Activated CD4-positive, CD25-positive, alpha-beta regulatory T cell treated with anti-CD3 and anti-CD28 coated beads, Interleukin-2, amount 50 U/mL, for 24 hours (primary cell): ENCODE results near the gene KIT.
"Not testable (repeated sequence)": the region's sequence is repeated elsewhere in the genome, so short reads cannot be mapped to it uniquely, and the experiment has no call there.

ENCODE experiments used
- ATAC-seq, 2 donors: fragments of 150-1000 bp; cut with Tn5 transposase; one replicate each; pipeline ENCODE4 v1.10.0; 2021; ENCODE audit warnings: mild to moderate bottlenecking in 1 of 2, moderate library complexity in 1 of 2

KIT gene

DNA sequence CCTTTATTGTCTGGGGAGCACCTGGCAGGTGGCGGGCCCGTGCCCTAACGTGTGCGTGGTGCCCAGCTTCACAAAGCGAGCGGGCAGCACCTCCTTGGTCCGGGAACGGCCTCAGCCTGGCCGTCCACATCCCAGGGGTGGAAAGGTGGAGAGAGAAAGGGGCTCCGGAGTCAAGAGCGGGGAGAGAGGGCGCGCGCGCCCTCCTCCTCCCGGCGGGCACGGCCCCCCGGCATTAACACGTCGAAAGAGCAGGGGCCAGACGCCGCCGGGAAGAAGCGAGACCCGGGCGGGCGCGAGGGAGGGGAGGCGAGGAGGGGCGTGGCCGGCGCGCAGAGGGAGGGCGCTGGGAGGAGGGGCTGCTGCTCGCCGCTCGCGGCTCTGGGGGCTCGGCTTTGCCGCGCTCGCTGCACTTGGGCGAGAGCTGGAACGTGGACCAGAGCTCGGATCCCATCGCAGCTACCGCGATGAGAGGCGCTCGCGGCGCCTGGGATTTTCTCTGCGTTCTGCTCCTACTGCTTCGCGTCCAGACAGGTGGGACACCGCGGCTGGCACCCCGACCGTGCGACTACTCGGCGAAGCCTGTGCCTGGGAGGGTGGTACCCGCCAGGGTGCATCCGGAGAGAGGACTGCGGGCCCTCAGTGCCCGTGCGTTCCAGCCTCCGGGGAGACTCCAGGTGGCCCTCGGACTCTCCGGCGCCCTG, at the start of gene KIT:
TSS of gene KIT (plus strand) at position 407 of the 701 bp plus-strand sequence. CDS start at position 465, 58 bp downstream.
- ATAC-seq, result peak; percentile 22 to 25

DNA sequence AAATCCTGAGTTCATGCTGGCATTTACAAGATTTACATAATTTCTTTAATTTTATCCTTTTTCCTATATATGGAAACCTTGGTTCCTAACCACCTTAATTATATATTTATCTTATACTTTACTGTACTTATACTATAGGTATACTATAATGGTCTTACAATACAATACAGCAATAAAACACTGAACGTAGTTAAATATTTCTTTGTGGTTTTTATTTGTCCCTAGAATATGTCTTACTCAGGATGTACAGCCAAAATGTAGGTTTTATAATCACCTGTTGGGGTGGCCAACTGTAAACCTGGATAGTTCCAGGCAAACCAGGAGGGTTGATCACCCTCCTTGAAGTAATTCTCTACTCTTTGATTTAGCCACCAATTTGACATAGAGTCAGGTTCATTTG, 48.4 kb upstream of the KIT start:
- ATAC-seq, result no peak

DNA sequence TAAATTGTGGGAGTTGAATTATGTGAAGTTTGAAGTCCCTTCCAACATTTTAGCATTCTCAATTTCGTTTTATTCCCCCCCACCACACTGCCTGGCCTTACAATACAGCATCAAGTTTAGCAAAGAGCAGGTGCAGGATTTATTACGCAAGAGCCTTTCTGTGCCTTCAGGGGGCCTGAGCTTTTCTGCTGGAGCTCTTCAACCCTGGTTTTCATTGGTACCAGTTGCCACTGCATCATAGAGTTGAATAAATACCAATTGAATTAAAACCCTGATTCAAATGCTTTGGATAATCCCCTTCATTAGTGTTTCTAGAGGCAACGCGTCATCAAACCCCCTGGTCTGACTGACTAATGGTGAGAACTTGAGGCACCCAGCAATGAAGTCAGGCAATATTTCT, 43.6 kb upstream of the KIT start:
- no peak for ATAC-seq

DNA sequence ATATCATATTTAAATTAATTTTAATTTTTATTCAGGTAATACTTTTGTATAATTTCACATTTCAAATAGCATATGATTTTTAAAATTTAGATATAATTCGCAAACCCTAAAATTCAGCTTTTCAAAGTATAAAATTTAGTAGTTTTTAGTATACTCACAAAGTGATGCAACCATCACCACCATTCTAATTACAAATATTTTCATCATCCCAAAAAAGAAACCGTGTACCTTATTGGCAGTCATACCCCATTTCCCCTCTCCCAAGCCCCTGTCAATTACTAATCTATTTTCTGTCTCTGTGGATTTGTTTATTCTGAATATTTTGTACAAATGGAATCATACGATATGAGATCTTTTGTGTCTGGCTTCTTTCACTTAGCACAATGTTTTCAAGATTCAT, 37.0 kb upstream of the KIT start:
- ATAC-seq, result no peak

DNA sequence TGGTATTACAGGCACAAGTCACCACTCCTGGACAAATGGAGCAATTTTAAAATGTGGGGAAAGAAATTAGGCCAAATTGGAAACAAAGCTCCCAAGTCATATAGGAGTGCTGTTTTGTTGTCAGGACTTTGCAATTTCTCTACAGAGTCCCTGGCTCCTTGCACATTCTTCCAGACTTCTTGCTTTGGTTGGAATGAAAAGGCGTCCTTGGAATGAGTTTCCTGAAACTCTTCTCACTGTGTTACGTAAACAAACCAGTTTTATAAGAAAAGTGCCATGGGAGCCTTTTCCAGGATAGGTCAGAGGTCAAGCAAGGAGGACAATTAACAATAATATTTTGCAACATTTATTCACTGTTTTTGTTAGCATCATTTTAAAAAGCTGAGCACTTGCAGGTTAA, 32.4 kb upstream of the KIT start:
- ATAC-seq, result no peak

DNA sequence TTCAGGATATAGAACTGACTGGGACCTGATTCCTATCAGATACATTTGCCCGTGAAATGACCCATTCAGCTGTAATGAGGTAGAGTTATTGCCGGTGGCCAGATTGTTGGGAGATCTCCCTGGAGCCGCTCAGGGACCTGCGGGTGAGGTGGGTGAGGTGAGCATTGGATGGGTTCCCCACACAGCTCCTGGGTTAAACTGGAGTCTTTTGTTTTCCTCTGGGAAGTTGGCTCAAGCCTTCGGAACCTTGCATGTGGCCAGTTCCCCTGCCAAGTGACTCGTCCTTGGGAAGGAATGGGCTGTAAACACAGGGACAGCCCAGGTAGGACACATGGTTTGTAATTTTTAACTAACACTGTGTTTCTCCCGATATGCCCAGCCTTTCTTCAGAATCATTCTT, 31.6 kb upstream of the KIT start:
- no peak for ATAC-seq

DNA sequence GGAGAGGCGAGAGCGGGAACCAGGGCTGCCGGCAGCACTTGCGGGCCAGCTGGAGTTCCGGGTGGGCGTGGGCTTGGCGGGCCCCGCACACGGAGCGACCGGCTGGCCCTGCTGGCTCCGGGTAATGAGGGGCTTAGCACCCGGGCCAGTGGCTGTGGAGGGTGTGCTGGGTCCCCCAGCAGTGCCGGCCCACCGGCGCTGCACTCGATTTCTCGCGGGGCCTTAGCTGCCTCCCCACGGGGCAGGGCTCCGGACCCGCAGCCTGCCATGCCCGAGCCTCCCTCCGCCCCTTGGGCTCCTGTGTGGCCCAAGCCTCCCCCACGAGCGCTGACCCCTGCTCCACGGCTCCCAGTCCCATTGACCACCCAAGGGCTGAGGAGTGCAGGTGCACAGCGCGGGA, 25.2 kb upstream of the KIT start:
- ATAC-seq, result no peak

DNA sequence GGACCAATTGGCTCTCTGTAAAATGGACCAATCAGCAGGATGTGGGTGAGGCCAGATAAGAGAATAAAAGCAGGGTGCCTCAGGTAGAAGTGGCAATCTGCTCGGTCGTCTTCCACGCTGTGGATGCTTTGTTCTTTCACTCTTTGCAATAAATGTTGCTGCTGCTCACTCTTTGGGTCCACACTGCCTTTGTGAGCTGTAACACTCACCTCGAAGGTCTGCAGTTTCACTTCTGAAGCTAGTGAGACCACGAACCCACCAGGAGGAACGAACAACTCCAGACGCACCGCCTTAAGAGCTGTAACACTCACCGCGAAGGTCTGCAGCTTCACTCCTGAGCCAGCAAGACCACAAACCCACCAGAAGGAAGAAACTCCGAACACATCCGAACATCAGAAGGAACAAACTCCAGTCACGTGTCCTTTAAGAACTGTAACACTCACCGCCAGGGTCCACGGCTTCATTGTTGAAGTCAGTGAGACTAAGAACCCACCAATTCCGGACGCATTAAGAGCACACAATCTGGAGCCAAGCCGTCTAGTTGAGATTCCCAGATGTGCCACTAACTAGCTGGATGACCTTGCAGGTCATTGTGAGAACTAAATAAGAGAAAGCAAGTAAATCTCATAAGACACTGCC, 24.5 kb upstream of the KIT start:
- not testable (repeated sequence) for ATAC-seq

DNA sequence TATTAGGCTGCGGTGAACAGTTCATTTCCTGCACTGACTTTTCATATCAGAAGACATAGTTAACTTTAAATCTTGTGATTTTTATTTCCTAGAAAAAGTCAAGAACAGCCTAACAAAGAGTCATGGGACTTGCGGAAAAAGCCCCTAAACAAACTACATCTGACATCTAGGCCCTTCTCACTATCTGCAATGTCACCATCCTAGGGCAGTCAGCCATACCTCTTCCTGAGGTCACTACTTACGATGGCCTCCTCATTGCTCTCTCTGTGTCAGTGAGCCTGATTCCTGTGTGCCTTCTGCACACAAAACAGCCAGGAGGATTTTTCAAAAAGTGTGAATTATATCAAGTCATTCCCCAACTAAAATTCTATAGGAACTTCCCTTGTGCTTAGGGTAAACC, 22.4 kb upstream of the KIT start:
- no peak for ATAC-seq

DNA sequence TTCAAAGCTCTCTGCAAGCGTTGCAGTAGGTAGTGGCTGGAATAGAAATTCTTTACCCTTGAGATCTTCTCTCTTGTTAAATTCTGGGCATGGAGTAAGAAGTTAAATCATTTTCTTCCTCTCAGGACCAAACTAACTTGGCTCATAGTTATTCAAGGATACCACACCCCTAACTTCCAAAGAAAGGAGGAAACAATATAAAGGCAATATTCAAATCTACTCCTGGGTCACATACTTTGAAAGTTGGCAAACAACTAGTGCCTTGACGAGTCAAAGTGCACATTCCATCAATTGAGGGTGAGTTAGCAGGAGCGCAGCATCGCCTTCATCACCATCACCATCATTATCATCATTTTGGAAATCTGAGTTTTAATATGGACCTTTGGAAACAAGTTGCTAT, 20.4 kb upstream of the KIT start:
- no peak for ATAC-seq

DNA sequence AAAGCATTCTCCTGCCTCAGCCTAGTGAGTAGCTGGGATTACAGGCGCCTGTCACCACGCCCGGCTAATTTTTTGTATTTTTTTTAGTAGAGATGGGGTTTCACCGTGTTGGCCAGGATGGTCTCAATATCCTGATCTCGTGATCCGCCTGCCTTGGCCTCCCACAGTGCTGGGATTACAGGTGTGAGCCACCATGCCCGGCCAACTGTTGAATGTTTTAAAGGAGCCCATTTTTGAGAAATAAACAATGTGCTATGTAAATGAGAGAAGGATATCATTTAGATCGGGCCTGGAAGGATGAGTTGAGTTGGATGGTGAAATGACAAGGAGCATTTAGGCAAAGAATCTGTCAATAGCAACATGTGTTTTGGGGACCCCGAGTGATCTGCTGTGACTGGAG, 16.7 kb upstream of the KIT start:
- ATAC-seq, result not testable (repeated sequence)

DNA sequence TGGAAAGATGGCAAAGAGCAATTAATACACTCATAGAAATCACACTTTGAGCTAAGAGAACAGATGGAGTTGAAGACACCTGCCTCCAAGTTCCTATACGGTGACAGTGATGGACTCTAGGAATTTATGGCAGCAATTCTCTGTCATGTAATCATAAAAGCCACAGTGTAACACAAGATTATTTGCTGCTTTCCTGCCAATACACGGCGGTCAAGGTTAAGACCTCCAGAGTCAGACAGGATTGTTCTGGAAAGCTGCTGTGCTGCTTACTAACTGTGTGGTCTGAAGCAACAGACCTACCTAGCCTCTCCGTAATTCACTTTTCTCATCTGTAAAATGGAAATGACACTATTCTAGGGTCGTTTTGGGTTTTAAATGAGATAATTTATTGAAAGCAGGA, 14.6 kb upstream of the KIT start:
- no peak for ATAC-seq

DNA sequence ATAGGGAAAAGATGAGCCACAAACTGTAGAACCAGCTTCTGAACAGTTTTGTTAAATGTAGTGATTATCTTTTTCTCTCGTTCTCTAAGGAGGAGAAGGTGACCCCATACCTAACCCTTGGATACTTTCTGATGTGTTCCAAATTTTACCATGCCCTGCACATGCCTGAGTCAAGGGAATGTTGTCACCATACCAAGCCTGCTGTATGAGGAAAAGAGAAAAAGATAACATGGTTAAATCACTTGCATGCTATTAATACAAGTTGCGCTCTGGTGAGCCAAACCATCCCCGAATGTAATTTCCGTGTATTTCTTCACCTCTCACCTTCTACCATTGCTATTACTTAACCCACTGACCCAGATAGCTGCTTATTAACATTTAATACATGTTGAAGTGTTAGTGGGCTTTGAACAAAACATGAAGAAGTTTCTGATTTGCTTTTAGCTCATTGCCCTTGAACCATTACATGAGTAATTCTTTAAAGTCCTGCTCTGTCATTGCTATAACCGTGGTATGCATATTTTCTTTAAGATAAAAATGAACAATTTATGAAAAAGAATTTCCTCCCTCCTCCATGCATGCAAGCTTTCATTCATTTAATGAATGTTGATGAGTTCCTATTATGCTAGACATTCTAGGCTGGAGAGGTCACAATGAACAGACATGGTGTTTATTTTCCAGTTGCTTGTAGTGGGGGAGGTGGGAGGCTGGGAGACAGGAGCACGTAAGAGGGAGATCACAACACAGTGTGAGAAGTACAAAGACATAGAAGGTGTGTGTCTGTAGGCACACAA, 13.6 kb upstream of the KIT start:
- no peak for ATAC-seq

DNA sequence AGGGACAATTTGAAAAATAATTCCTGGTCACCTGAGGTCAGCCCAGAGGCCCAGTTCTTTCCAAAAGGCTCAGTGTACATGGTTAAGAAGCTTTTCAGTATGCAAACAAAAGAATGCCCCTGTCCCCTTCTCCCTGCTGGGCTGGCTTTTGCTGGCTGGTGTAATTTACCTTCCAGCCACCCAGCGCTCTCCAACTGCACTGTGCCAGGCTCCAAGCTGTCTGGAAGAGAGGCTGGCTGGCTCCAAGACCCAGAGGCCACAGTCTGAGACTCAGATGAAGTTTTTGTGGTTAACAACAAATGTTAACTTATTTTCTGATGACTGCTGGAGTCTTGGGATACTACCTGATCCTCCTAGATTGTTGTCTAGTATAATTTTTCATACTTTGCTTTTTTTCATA, 11.9 kb upstream of the KIT start:
- no peak for ATAC-seq

DNA sequence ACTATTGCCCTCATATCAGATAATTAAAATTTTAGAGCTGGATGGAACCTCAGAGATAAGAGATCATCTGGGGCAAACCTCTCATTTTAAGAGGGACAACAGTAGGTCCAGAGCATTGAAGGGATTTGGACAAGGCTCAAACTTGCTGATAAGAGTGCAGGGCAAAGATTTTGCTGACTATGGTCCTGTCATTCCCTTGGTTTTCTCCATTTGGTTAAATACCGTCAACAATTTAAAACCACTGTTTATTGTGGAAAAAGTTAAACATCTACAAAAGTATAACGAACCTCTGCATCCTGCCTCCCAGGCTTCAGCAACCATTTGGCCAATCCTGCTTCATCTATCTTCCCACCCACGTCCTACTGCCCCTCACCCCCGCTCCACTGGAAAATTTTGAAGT, 10.7 kb upstream of the KIT start:
- ATAC-seq, result no peak

DNA sequence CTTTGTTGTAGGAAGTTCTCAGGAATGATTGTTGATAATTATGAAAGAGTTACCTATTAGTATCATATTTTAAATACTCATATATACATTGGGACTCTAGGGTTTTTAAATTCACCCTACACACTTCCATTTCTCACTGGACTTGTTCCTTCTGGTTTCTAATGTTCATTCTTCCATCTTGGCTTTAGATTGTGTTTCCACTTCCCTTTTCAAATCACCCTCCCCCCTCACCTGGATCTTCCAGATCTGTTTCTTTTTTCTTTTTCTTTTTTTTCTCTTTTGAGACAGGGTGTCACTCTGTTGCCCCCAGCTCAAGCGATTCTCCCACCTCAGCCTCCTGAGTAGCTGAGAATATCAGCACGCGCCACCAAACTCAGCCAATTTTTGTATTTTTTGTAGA, 6.7 kb upstream of the KIT start:
- no peak for ATAC-seq

DNA sequence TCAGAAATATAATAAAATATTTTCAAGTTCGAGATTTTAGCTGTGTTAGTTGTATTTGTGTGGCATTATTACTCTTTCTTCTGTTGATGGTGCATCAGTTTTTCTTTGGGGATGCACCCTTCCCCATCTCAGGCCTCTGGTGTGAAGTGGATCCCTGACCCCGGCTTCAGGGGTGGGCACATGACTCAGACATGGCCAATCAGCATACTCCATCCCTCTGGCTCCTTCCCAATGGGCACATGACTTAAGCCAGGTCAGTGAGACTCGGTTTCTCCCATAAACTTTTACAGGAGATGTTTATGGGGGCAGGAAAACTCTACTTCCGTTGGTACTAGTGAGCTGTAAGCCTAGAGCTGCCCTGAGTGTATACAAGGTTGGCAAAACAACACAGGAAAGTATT, 3.0 kb upstream of the KIT start:
- no peak for ATAC-seq

DNA sequence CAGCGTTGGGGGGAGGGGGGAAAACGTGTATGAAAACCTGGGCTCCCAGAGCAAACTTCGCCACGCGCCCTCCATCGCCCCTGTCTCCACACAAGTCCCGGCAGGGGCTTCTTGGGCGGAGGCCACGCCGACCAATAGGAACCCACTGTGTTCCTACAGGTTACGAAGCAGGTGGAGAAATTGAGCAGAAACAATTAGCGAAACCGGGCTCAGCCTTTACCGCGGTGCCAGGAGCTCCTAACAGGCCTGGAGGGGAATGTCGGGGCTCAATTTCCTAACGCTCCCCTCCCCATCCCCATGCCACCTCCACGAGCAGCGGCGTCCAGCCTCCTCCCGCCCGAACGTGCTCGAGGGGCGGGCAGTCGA, 589 bp upstream of the KIT start:
- no peak for ATAC-seq

DNA sequence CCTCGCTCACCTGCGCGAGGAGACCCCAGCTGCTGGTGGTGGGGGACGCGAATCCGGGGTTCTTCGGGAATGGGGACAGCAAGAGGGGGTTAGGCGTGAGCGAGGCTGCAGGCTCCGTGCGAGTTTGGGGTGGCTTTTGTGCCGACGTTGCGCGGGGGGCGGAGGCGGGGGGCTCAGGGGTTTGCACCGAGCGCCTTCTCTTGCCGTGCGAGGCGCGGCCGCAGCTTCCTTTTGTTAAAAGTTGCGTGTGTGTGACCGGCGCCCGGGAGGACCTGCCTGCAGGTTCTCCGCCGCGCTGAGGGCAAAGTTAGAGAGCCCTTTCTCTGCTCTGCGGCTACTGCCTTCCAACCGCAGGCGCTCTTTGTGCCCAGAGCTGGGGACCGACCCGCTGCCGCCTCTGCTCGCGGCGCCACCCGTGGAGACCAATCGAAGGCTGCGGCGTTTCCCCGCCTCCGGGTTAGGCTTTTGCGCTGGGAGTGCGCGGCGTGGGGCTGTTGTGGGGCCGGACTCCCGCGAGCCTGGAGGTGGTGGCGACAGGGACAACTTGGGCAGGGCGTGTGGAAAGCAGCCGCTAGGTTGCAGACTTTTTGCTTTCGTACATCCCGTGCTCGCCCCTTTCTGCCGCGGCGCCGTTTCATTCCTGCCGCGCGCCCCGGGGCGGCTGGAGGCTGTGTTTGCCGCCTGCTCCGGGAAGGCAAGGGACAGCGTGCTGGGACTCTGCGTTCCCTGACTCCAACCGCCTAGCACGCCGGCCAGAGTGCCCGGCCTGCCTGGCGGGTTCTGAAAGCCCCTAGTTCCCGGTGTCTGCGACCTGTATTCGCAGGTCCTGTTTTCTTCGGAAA, 716 bp downstream of the KIT start:
- peak; percentile 26 to 48 for ATAC-seq

DNA sequence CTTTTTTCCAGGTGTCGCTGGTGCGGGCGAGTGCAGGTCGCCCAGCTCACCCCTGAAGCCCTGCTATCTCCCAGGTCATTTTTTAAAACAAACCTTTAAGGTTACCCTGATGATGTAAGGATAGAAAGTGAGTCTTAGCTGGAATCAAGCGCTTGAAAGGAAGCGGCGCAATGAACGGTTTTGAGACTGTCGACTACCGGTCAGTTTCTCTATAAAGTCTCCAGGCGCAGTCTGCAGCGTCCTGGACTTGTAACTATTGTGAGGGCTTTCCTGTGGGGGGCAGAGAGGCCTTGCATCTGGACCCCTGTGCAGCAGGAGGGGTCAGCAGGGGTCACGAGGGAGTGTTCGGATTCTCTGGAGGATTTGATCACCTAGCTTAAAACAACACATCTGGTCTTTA, 1.6 kb downstream of the KIT start:
- ATAC-seq, result no peak

DNA sequence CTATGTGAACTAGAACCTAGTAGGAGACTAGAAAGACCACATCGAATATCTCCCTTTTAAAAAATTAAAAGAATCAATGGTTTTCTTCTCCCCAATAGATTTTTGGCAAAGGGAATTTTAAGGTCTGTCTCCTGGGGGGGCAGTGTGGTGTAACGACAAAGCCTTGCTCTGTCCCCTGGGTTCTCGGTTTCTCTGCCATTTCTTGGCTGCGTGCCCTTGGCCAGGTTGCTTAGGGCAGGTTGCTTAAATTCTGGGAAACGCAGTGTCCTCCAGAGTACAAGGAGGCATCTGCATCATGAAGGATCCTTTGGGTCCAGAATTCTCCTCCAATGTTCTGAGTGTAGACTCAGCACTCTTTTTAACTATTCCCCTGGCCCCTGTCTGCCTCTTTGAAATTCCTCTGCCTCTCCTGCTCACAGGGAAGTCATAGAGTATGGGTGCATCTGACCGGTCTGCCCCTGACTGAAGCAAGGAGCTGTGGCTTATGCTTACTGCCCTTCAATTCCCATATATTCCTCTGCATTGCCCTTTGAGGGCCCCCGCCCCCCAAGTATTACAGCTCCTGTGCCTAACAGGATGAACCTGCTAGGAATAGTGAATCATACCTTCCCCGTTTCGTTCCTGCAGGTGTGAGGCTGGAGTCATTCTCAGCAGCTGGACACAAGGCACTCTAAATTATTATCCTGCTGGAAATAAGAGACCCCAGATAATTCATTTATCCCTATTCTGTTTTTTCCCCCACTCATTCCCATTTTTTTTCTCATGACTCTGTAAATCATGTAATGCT, 2.2 kb downstream of the KIT start:
- no peak for ATAC-seq

DNA sequence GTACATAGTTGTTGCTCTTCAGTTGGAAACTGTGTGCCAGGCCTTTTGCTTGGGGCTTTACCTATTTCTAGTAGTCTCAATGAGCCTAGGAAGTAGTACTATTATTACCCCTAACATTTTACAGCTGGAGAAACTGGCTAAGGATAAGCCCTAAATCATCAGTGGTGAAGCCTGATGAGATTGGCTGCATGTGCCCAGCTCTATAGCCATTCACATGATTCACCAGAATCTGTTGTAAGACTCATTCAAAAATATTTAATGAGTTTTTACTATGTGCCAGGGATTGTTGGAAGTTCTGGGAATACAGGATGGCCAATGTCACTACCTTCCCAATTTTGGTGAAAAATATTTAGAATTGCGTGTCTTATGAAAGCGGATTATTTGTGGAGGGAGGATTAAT, 2.8 kb downstream of the KIT start:
- no peak for ATAC-seq
